ENCODE measurements around the gene CELF1.
"Not testable (repeated sequence)": the region's sequence is repeated elsewhere in the genome, so short reads cannot be mapped to it uniquely, and the experiment has no call there.

DNA sequence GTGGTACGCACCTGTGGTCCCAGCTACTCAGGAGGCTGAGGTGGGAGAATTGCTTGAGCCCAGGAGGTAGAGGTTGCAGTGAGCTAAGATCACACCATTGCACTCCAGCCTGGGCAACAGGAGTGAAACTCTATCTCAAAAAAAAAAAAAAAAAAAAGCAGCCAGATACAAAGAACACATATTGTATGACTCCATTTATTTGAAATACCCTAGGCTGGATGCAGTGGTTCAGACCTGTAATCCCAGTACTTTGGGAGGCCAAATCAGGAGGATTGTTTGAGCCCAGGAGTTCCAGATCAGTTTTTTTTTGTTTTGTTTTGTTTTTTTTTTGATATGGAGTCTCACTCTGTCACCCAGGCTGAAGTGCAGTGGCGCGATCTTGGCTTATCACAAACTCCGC, 9.5 kb upstream of the CELF1 start:
- not testable (repeated sequence) for TF ChIP-seq TAF1 (CRISPR knock-in tag; IDR thresholded peaks at IDR 0.05); ISX (CRISPR knock-in tag; conservative IDR thresholded peaks at IDR 0.05); CHD2 (IDR thresholded peaks at IDR 0.05; ENCODE audit: low read depth, low read length); HOXA7 (CRISPR knock-in tag; IDR thresholded peaks at IDR 0.05); HNRNPUL1 (IDR thresholded peaks at IDR 0.05; ENCODE audit: low read depth, low read length); ZNF501 (CRISPR knock-in tag; IDR thresholded peaks at IDR 0.05); ZBTB21 (CRISPR knock-in tag; IDR thresholded peaks at IDR 0.05)
- TF ChIP-seq, protein P1, sequence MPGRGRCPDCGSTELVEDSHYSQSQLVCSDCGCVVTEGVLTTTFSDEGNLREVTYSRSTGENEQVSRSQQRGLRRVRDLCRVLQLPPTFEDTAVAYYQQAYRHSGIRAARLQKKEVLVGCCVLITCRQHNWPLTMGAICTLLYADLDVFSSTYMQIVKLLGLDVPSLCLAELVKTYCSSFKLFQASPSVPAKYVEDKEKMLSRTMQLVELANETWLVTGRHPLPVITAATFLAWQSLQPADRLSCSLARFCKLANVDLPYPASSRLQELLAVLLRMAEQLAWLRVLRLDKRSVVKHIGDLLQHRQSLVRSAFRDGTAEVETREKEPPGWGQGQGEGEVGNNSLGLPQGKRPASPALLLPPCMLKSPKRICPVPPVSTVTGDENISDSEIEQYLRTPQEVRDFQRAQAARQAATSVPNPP (CRISPR knock-in tag; IDR thresholded peaks at IDR 0.05): not testable (repeated sequence)
- TF ChIP-seq, protein P2, sequence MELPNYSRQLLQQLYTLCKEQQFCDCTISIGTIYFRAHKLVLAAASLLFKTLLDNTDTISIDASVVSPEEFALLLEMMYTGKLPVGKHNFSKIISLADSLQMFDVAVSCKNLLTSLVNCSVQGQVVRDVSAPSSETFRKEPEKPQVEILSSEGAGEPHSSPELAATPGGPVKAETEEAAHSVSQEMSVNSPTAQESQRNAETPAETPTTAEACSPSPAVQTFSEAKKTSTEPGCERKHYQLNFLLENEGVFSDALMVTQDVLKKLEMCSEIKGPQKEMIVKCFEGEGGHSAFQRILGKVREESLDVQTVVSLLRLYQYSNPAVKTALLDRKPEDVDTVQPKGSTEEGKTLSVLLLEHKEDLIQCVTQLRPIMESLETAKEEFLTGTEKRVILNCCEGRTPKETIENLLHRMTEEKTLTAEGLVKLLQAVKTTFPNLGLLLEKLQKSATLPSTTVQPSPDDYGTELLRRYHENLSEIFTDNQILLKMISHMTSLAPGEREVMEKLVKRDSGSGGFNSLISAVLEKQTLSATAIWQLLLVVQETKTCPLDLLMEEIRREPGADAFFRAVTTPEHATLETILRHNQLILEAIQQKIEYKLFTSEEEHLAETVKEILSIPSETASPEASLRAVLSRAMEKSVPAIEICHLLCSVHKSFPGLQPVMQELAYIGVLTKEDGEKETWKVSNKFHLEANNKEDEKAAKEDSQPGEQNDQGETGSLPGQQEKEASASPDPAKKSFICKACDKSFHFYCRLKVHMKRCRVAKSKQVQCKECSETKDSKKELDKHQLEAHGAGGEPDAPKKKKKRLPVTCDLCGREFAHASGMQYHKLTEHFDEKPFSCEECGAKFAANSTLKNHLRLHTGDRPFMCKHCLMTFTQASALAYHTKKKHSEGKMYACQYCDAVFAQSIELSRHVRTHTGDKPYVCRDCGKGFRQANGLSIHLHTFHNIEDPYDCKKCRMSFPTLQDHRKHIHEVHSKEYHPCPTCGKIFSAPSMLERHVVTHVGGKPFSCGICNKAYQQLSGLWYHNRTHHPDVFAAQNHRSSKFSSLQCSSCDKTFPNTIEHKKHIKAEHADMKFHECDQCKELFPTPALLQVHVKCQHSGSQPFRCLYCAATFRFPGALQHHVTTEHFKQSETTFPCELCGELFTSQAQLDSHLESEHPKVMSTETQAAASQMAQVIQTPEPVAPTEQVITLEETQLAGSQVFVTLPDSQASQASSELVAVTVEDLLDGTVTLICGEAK (IDR thresholded peaks at IDR 0.05): not testable (repeated sequence)
- TF ChIP-seq, protein P2 (CRISPR knock-in tag; IDR thresholded peaks at IDR 0.05): not testable (repeated sequence)
